ENCODE measurements around the gene HSPB9. TPM values are rescaled to one million over a fixed set of nuclear protein-coding genes. Genes with fewer than 3 reads are reported as not detected.

The HSPB9 gene
- polyA plus RNA-seq, 1 experiment: not detected

GRCh38 chr17:42107597-42108576 is 14.7 kb upstream of the HSPB9 start:
- no peak for TF ChIP-seq CTCF (IDR thresholded peaks at IDR 0.05; ENCODE audit: insufficient read depth, low read depth, low read length)
- Histone ChIP-seq H3K27me3 (ENCODE audit: control insufficient read depth, insufficient read depth, low read length) (no peaks in the 10 kb centered on the region), H3K4me3 (ENCODE audit: low read depth, low read length) (no peak overlapping the region), H3K36me3 (ENCODE audit: control insufficient read depth, insufficient read depth, low read length) (peaks cover 3% of the 10 kb centered on the region)
- CTCF ChIA-PET: interaction anchor here (0.8 to 1.6 kb wide), 5 partner anchors 10 to 145 kb away, joined by 3 to 5 read pairs (median 4); partner anchors contain the start of gene NKIRAS2
- no peak for DNase-seq (ENCODE audit: low read depth)
- POLR2A ChIA-PET: no interaction called here

- Histone ChIP-seq H3K36me3 (ENCODE audit: control insufficient read depth, insufficient read depth, low read length) (peaks cover 6% of the 10 kb centered on the region), H3K27me3 (ENCODE audit: control insufficient read depth, insufficient read depth, low read length) (no peaks in the 10 kb centered on the region), H3K4me3 (ENCODE audit: low read depth, low read length) (no peak overlapping the region)
- no peak for DNase-seq (ENCODE audit: low read depth)
- POLR2A ChIA-PET: interaction anchor here (0.6 kb wide), 1 partner anchor 151 kb away, joined by 3 read pairs; no protein-coding TSS in a partner anchor
- TF ChIP-seq CTCF (IDR thresholded peaks at IDR 0.05; ENCODE audit: insufficient read depth, low read depth, low read length): no peak
- CTCF ChIA-PET: interaction anchor here (0.6 to 1.6 kb wide), 3 partner anchors 12 to 89 kb away, joined by 3 to 5 read pairs (median 4); partner anchors contain the start of genes KAT2A and NKIRAS2
Measured at GRCh38 chr17:42109086-42109485, 13.5 kb upstream of the HSPB9 start.

- H3K27me3 ChIP-seq (ENCODE audit: control insufficient read depth, insufficient read depth, low read length): no peaks in the 10 kb centered on the region
- TF ChIP-seq CTCF (IDR thresholded peaks at IDR 0.05; ENCODE audit: insufficient read depth, low read depth, low read length): no peak
- POLR2A ChIA-PET: no interaction called here
- no peak for DNase-seq (ENCODE audit: low read depth)
- H3K4me3 ChIP-seq (ENCODE audit: low read depth, low read length): no peak overlapping the region
- CTCF ChIA-PET: interaction anchor here (0.5 to 11.1 kb wide), 6 partner anchors 10 to 407 kb away, joined by 3 to 163 read pairs (median 4); partner anchors contain the start of genes CNP and ZNF385C
- H3K36me3 ChIP-seq (ENCODE audit: control insufficient read depth, insufficient read depth, low read length): peaks cover 10% of the 10 kb centered on the region
Measured at GRCh38 chr17:42110301-42111264, 12.0 kb upstream of the HSPB9 start.

- ChIA-PET CTCF (interaction anchor here (0.5 to 11.1 kb wide), 8 partner anchors 9 to 406 kb away, joined by 3 to 163 read pairs (median 7); partner anchors contain the start of genes CNP, KCNH4 and ZNF385C), POLR2A (no interaction called here)
- TF ChIP-seq CTCF (IDR thresholded peaks at IDR 0.05; ENCODE audit: insufficient read depth, low read depth, low read length): no peak
- Histone ChIP-seq H3K36me3 (ENCODE audit: control insufficient read depth, insufficient read depth, low read length) (peaks cover 11% of the 10 kb centered on the region), H3K4me3 (ENCODE audit: low read depth, low read length) (no peak overlapping the region), H3K27me3 (ENCODE audit: control insufficient read depth, insufficient read depth, low read length) (no peaks in the 10 kb centered on the region)
- no peak for DNase-seq (ENCODE audit: low read depth)
Measured at GRCh38 chr17:42111265-42111636, 11.4 kb upstream of the HSPB9 start.
